Testis (tissue), 2 donors: ENCODE measurements around the gene ZNF491.

Experiments used
- CTCF ChIP-seq, 3 experiments: fragments of 450-650 bp in 2 of 3; fragments of 200-600 bp in 1 of 3; sonication (generic) in 1 of 3; IDR thresholded peaks; one replicate each; pipeline ENCODE4 v1.5.1; 2016 to 2019; ENCODE audit warnings: antibody characterized with exemption in 3 of 3, mild to moderate bottlenecking in 2 of 3, moderate library complexity in 1 of 3
- POLR2A ChIP-seq: fragments of 450-650 bp; IDR thresholded peaks from one replicate; pipeline ENCODE4 v1.6.1; 2017; ENCODE audit warnings: antibody characterized with exemption, mild to moderate bottlenecking, moderate library complexity

GRCh38 chr19:11763117-11763516, 35.2 kb upstream of the ZNF491 start:
- TF ChIP-seq CTCF (IDR thresholded peaks at IDR 0.05) = no peak
- no peak for TF ChIP-seq POLR2A
